HG03442 (cell line): ENCODE measurements around the gene PRUNE2.
"Not testable (repeated sequence)": the region's sequence is repeated elsewhere in the genome, so short reads cannot be mapped to it uniquely, and the experiment has no call there.

Source experiments
- ATAC-seq: cut with Tn5 transposase; IDR thresholded peaks from one replicate; pipeline ENCODE4 v1.9.1; 2021; ENCODE audit warnings: mild to moderate bottlenecking, moderate library complexity; ENCODE audit not compliant: unreplicated experiment

Gene PRUNE2

GRCh38 chr9:76608575-76609273 lies 297.2 kb downstream of the PRUNE2 start:
- ATAC-seq, result no peak

- no peak for ATAC-seq
Observed at GRCh38 chr9:76607730-76608436, 298.0 kb downstream of the PRUNE2 start.

DNA sequence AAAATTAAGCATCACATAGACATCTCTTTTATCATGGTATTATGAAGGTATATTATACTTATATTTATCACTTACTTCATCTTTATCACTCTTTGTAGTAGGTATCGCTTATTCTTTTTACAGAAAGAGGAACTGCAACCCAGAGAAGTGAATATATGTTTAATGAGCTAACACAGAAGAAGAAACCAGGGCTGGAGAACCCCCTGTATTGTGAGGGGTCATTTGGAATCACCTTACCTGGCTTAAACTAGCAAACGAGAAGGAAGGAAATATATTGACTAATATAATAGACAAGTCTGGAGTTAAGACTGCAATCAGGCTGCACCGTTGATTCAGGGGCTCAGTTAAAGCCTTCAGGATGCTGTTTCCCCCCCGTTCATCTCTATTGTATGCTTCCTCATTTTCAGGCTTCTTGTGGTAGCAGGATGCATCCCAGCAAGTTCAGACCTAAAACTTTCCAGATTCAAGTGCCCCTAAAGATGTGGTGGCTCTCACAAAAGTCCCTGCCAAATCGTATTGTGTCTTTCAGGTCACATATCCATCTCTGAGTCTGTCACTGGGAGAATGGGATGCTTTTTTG lies 300.5 kb downstream of the PRUNE2 start:
- ATAC-seq, result peak; percentile 96

GRCh38 chr9:76603931-76604570 lies 301.9 kb downstream of the PRUNE2 start:
- ATAC-seq, result no peak

DNA sequence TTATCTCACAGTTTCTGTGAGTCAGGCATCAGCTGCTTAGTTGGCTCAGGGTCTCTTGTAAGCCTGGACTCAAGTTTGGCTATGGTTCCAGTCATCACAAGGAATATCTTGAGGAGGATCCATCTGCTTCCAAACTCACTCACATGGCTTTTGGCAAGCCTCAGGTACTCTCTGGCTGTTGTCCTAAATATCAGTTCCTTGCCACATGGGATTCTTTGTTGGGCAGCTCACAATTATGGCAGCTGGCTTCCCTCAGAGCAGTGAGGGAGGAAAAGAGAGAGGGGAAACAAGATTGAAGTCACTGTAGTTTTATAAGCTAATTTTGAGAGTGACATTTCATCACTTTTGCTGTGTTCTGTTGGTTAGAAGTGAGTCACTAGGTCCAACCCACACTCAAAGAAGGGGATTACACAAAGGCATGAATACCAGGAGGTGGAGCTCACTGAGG lies 302.4 kb downstream of the PRUNE2 start:
- no peak for ATAC-seq

DNA sequence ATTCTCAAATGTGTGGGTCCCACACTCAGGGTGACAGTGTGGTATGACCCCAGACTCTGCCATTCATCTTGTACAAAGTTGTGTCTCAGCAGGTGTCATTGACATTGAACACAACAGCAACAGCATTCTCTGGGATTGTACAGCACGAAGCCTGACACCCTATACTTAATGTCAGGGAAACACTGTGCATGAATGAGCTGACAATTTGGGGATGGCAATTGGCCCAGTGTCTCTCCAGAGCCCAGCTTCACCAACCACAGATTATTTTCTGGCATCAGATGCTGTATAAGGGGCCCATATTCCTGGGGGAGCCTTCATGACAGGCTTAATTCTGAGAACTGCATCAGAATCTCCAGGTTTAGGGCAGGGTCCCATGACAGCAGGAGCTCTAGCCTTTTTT lies 303.7 kb downstream of the PRUNE2 start:
- ATAC-seq, result no peak

GRCh38 chr9:76600007-76600615 lies 305.8 kb downstream of the PRUNE2 start:
- no peak for ATAC-seq

DNA sequence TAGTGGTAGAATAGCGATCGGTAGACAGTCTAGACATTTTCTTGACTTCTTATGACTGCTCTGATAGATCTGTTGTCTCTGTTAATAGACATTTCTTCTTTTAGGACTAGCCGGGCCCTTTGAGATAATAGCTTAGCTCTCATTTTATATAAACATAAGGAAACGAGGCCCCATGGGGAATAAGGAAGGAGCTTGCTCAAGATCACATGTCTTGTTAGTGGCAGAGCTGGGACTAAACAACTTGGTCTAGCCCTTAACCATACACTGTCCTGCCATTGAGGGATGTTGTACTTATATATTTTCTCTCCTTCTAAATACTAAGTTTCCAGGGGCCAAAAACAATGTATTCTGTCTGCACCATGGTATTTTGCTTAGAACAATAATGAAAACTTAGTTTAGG lies 306.9 kb downstream of the PRUNE2 start:
- no peak for ATAC-seq

GRCh38 chr9:76595645-76596044 lies 310.3 kb downstream of the PRUNE2 start:
- no peak for ATAC-seq

DNA sequence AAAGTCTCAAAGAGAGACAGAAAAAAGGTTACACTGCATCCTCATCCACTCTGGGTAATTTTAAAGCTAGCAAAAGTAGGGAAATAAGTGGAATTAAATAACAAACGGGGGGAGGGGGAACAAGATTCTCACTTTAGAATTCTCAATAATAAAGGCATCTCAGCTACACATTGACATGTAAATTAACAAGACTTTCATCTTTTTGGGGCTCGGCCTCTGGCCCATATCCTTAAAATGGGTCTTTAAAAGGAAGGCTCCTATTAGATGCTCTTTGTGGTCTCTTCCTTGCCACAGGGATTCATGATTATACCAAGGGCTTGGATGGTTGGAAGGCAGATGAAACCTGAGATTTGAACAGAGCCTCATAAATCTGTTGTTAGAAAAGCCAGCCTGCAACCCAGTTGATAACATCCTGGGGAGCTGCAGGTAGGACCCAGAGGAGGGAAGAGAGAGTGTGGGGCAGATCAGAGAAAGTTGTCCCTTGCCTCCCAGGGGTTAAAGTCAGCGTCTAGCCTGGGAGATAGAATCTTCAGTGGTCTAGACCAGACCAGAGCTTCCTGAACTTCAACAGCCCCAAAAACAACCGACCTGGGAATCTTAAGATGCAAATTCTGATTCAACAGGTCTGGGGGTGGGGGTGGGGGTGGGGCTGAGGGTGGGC lies 311.0 kb downstream of the PRUNE2 start:
- ATAC-seq, result no peak

DNA sequence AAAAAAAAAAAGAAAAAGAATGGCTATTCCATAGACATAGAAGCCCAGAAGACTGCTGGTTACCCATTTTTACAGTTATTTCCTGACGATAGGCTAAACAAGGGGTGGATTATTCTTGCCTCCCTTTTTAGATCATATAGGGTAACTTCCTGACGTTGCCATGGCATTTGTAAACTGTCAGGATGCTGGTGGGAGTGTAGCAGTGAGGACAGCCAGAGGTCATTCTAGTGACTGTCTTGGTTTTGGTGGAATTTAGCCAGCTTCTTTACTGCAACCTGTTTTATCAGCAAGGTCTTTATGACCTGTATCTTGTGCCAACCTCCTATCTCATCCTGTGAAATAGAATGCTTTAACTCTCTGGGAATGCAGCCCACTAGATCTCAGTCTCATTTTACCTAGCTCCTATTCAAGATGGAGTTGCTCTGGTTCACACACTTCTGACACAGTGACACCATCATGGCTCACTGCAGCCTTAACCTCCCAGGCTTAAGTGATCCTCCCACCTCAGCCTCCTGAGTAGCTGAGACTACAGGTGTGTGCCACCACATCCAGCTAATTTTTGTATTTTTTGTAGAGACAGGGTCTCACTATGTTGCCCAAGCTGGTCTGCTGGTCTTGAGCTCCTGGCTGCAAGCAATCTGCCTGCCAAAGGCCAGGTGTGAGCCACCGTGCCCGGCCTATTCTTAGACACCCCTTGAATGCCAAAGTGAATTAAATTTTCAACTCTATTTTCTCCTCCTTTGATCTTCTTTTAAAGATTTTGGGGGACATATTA lies 311.8 kb downstream of the PRUNE2 start:
- not testable (repeated sequence) for ATAC-seq

DNA sequence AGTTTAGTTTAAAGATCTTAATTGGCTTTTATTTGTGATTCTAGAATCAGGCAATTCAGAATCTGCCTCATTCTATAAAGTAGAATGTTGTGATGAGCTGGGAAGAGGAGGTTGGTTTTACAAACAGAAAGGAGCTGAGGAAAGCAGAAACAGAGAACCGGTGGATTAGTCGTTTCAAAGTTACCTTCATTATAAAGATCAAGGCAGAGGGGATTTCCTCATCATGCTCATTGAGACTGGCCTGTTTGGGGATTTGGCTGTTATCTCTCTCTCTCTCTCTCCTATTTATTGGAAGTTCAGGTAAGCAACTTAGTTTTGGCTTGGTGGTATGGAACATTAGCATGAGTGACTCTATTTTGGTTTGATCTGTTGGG lies 313.0 kb downstream of the PRUNE2 start:
- ATAC-seq, result no peak

GRCh38 chr9:76592091-76592973 lies 313.6 kb downstream of the PRUNE2 start:
- ATAC-seq, result no peak

GRCh38 chr9:76591256-76591950 lies 314.5 kb downstream of the PRUNE2 start:
- no peak for ATAC-seq

DNA sequence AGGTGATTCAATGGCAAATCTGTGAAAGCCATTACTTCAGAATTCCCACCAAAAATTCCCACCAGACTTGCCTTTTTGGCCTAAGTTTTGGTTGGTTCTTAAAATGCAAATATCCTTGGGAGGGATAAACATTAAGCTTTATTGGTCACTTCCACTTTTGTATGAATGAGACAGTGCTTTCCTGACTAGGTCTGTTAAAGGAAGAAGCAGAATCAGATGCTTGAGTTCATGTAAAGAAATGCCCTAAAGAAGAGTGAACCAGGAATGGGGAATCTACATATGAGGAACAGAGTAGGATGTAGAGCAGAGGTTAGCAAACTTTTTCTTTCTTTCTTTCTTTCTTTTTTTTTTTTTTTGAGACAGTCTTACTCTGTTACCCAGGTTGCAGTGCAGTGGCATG lies 317.6 kb downstream of the PRUNE2 start:
- no peak for ATAC-seq

- no peak for ATAC-seq
Observed at GRCh38 chr9:76586390-76587314, 319.3 kb downstream of the PRUNE2 start.
